Astrocyte (in vitro differentiated cells and primary cell): ENCODE data around the gene CABP4.

Experiments
- CTCF ChIP-seq: IDR thresholded peaks from 2 replicates; pipeline ENCODE4 v1.5.1; 2011; ENCODE audit warnings: low read depth, mild to moderate bottlenecking, inconsistent platforms, low read length, moderate library complexity; ENCODE audit not compliant: insufficient read depth
- EZH2 ChIP-seq: IDR thresholded peaks from 2 replicates; pipeline ENCODE4 v1.6.1; 2012; ENCODE audit warnings: mild to moderate bottlenecking, low read length, inconsistent platforms; ENCODE audit not compliant: insufficient read depth

GRCh38 chr11:67507864-67508485 is 52.8 kb downstream of the CABP4 start, which contains the start of gene CDK2AP2:
- no peak for TF ChIP-seq CTCF
- TF ChIP-seq EZH2 = no peak
